Fibroblast of the aortic adventitia (primary cell): ENCODE data around the gene MCUR1. TPM values are rescaled to one million over a fixed set of nuclear protein-coding genes. Genes with fewer than 3 reads are reported as not detected.
"Not testable (repeated sequence)": the region's sequence is repeated elsewhere in the genome, so short reads cannot be mapped to it uniquely, and the experiment has no call there.

ENCODE experiments used
- DNase-seq: peaks from one replicate; pipeline ENCODE4 v3.0.0-alpha.2; 2010; ENCODE audit warnings: low read depth
- H3K4me3 ChIP-seq: 2 replicates; pipeline ENCODE4 v1.5.1; 2011; ENCODE audit warnings: low read depth, mild to moderate bottlenecking, control low read depth, low read length, moderate library complexity
- total RNA-seq: library from RNA; depleted of rRNA; stranded (reverse); fragments of >200 nt; gene quantifications from 2 replicates; pipeline ENCODE4 v1.2.3, GENCODE V29; 2012; ENCODE audit warnings: low replicate concordance
- TF ChIP-seq, protein P1 (sequence below): IDR thresholded peaks from 2 replicates; pipeline ENCODE4 v1.5.1; 2011; ENCODE audit warnings: mild to moderate bottlenecking, low read length, control low read depth, inconsistent platforms; ENCODE audit not compliant: insufficient read depth

MCUR1 gene
- total RNA-seq, 1 donor: 12.9 TPM

DNA sequence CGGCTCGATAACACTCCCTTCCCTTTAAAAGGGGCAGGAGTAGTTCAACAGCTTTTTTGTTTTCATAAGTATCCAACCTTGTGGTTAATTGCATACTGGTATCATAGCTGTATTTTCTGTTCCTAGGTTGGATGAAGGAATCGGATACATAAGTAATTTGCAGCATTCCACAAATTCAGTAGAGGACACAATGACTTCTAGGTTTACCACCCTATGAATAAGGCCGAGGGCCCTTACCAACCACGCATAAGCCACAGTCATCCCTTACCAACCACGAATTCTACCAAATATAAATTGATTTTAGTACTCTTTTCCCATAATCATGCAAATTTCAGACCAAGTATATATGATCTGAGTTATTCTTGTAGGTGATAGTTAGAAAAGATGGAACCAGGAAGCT lies 36.3 kb downstream of the MCUR1 start:
- DNase-seq: no peak
- TF ChIP-seq, protein P1, sequence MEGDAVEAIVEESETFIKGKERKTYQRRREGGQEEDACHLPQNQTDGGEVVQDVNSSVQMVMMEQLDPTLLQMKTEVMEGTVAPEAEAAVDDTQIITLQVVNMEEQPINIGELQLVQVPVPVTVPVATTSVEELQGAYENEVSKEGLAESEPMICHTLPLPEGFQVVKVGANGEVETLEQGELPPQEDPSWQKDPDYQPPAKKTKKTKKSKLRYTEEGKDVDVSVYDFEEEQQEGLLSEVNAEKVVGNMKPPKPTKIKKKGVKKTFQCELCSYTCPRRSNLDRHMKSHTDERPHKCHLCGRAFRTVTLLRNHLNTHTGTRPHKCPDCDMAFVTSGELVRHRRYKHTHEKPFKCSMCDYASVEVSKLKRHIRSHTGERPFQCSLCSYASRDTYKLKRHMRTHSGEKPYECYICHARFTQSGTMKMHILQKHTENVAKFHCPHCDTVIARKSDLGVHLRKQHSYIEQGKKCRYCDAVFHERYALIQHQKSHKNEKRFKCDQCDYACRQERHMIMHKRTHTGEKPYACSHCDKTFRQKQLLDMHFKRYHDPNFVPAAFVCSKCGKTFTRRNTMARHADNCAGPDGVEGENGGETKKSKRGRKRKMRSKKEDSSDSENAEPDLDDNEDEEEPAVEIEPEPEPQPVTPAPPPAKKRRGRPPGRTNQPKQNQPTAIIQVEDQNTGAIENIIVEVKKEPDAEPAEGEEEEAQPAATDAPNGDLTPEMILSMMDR: no peak
- no peak overlapping the region for H3K4me3 ChIP-seq

DNA sequence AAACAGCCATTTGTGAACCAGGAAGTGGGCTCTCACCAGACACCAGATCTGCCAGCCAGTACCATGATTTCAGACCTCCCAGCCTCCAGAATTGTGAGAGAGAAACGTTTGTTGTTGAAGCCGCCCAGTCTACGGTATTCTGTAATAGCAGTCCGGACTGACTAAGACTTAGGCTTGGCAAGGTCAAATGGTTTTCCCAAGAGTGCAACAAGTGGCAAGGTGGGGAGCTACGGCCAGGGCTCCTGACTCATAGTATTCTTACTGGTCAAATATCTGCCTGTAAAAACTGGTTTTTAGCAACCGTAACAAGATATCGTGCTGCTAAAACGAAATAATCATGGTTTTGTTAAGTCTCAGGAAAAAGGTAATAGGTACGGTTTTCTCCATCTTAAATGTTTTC lies 37.8 kb downstream of the MCUR1 start:
- TF ChIP-seq, protein P1: no peak
- peak; percentile 9 for DNase-seq

DNA sequence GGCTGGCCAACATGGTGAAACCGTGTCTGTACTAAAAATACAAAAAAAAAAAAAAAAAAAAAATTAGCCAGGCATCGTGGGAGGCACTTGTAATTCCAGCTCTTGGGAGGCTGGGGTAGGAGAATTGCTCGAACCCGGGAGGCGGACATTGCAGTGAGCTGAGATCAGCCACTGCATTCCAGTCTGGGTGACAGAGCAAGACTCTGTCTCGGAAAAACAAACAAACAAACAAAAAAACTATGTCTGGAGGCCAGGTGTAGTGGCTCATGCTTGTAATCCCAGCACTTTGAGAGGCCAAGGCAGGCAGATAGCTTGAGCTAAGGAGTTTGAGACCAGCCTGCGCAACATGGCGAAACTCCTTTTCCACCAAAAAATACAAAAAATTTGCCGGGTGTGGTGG lies 38.9 kb downstream of the MCUR1 start:
- not testable (repeated sequence) for H3K4me3 ChIP-seq, DNase-seq

More for the DNA sequence above, 37.8 kb downstream of the MCUR1 start:
- no peak overlapping the region for H3K4me3 ChIP-seq

DNA sequence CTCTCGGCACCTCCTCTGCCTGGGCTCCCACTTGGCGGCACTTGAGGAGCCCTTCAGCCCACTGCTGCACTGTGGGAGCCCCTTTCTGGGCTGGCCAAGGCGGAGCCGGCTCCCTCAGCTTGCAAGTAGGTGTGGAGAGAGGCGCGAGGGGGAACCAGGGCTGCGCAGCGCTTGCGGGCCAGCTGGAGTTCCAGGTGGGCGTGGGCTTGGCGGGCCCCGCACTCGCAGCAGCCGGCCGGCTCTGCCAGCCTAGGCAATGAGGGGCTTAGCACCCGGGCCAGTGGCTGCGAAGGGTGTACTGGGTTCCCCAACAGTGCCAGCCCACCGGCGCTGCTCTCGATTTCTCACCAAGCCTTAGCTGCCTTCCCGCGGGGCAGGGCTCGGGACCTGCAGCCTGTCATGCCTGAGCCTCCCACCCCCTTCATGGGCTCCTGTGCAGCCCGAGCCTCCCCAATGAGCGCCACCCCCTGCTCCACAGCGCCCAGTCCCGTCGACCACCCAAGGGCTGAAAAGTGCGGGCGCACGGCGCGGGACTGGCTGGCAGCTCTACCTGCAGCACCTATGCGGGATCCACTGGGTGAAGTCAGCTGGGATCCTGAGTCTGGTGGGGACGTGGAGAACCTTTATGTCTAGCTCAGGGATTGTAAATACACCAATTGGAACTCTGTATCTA lies 41.9 kb downstream of the MCUR1 start:
- DNase-seq, H3K4me3 ChIP-seq: not testable (repeated sequence)

DNA sequence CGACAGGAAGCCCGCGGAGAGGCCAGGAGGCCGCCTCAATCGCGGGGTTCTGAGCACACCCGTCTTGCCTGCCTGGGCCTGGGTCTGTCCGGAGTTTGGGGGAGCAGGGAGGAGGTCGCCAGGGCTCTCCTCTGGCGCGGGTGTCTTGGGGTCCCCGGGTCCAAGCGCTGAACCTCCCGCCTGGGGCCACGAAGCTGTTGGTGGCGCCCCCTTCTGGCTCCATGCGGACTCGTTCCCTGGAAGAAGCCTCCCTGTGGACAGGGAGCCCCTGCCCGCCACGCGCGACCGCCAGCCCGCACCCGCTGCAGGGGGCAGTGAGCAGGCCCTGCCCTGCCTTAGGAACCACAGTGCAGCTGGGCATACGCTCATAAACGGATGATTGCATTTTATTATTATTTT lies 44.7 kb downstream of the MCUR1 start:
- H3K4me3 ChIP-seq: no peak overlapping the region
- no peak for DNase-seq
- TF ChIP-seq, protein P1: peak; percentile 11

DNA sequence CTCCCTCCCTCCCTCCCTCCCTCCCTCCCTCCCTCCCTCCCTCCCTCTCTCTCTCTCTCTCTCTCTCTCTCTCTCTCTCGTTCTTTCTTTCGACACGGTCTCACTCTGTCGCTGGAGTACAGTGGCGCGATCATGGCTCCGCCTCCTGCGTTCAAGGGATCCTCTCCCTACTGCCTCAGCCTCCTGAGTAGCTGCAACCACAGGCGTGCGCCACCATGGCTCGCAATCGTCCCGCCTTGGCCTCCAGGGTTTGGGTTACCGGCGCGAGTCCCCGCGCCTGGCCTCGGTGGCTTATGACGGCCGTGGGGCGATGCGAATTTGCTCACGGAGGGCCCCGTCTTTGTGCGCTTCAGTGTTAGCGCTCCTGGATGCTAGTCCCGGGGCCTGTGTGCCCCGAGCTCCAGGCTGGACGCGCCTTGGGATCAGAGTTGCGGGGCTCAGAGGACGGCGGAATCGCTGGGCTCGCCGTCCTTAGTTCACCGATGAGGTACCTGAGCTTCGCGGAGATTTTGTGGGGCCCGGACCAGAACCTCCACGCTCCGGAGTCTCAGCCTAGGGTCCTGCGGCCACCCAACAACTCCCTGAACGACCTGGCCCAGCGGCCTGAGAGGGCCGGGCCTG lies 45.2 kb downstream of the MCUR1 start:
- H3K4me3 ChIP-seq: no peak overlapping the region
- TF ChIP-seq, protein P1: no peak
- DNase-seq: no peak

DNA sequence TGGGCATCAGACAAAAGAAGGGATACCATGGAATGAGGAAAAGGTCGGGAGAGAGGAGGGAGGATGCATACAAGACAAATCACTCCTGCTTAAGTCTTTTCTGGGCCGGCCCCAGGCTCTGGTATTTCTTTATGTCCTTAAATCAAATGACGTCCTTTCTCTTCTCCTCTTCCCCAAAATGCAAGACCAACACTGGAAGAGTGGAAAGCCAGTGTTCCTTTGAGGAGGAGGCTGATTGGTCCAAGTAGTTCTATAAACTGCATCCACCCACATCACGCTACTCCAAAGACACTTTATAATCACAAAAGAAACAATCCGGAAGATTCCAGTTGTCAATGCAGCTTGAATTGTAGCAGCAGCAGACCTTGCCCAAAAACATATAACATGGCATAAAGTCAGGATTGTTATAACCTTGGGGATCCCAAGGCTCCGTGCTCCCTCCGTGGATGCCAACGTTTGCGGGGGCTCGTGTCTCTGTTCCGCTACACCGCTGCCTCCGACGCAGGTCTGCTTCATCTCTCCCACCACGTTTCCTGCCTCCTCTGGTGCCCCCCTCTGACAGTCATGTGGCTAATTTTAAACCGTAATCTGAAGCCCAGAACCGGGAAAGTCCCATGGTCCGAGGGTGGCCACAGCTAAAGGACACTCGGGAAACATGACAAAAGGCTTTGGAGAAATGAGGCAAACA lies 47.1 kb downstream of the MCUR1 start:
- peak overlapping the region; percentile 47 for H3K4me3 ChIP-seq
- peak; percentile 57 for DNase-seq
- TF ChIP-seq, protein P1: no peak
